A549 (cell line): ENCODE data around the gene BNIP1. TPM values are rescaled to one million over a fixed set of nuclear protein-coding genes. Genes with fewer than 3 reads are reported as not detected.

Source experiments
- polyA plus RNA-seq, 4 experiments: library from polyadenylated mRNA; depleted of rRNA in 3 of 4; stranded (reverse); fragments of >200 nt; fragmentation: RNase III in 1 of 4; extraction: RNeasy Plus Mini Kit Qiagen cat#74134 plus additional on column Dnase treatment in 1 of 4; gene quantifications; 2 replicates in 3 of 4; 3 replicates in 1 of 4; pipeline ENCODE4 v1.2.3, GENCODE V29; 2011 to 2017

BNIP1 gene
- polyA plus RNA-seq, 2 of the 4 experiments (the other 2 are of a cell fraction), result 15.8 to 26.7 TPM

Other genes with a start within 250 kb of the BNIP1 start
- gene RPL26L1, start 185.1 kb upstream of the BNIP1 start, polyA plus RNA-seq (2011; rRNA removed), result 109 and 157 TPM in 2 replicates
- gene RPL26L1, start 185.1 kb upstream of the BNIP1 start, polyA plus RNA-seq (2017; fragmentation: RNase III; extraction: RNeasy Plus Mini Kit Qiagen cat#74134 plus additional on column Dnase treatment), result 146 to 160 TPM (median 150 TPM) in 3 replicates
- 297 and 389 TPM in 2 replicates for gene ATP6V0E1, start 160.8 kb upstream of the BNIP1 start, polyA plus RNA-seq (2011; rRNA removed)
- gene ATP6V0E1, start 160.8 kb upstream of the BNIP1 start, polyA plus RNA-seq (2017; fragmentation: RNase III; extraction: RNeasy Plus Mini Kit Qiagen cat#74134 plus additional on column Dnase treatment), result 323 to 344 TPM (median 328 TPM) in 3 replicates
- 7.2 and 8.3 TPM in 2 replicates for gene CREBRF, start 88.2 kb upstream of the BNIP1 start, polyA plus RNA-seq (2011; rRNA removed)
- 1.1 to 1.8 TPM (median 1.4 TPM) in 3 replicates for gene CREBRF, start 88.2 kb upstream of the BNIP1 start, polyA plus RNA-seq (2017; fragmentation: RNase III; extraction: RNeasy Plus Mini Kit Qiagen cat#74134 plus additional on column Dnase treatment)
- gene NKX2-5, start 90.7 kb downstream of the BNIP1 start, polyA plus RNA-seq (2011; rRNA removed), result 3.1 and 4.0 TPM in 2 replicates
- gene NKX2-5, start 90.7 kb downstream of the BNIP1 start, polyA plus RNA-seq (2017; fragmentation: RNase III; extraction: RNeasy Plus Mini Kit Qiagen cat#74134 plus additional on column Dnase treatment), result 10.2 to 10.9 TPM (median 10.8 TPM) in 3 replicates
- gene STC2, start 183.9 kb downstream of the BNIP1 start, polyA plus RNA-seq (2011; rRNA removed), result 30.8 and 46.1 TPM in 2 replicates
- 45.2 to 66.9 TPM (median 52.3 TPM) in 3 replicates for gene STC2, start 183.9 kb downstream of the BNIP1 start, polyA plus RNA-seq (2017; fragmentation: RNase III; extraction: RNeasy Plus Mini Kit Qiagen cat#74134 plus additional on column Dnase treatment)